Activated T-cell treated with anti-CD3 and anti-CD28 coated beads, Interleukin-2, amount 50 U/mL, for 72 hours (primary cell): Measurements from ENCODE around the gene CDC42BPB. TPM values are rescaled to one million over a fixed set of nuclear protein-coding genes. Genes with fewer than 3 reads are reported as not detected.
A peak's percentile ranks its signal among the peaks of the same experiment; 100 is the strongest.

Source experiments
- ATAC-seq, 2 donors: fragments of 150-1000 bp; cut with Tn5 transposase; replicated peaks in 1 of 2; 2 replicates each; pipeline ENCODE4 v1.10.0; 2021; ENCODE audit warnings: moderate library complexity in 2 of 2, mild to moderate bottlenecking in 1 of 2
- DNase-seq, 2 donors: peaks; one replicate each; pipeline ENCODE4 v3.0.0; 2021 to 2022; ENCODE audit warnings: mixed read lengths in 1 of 2
- H3K27ac Mint-ChIP-seq: one replicate; pipeline ENCODE4 v1.8.0; 2022; ENCODE audit warnings: mild to moderate bottlenecking, moderate library complexity, mixed read lengths
- H3K27me3 Mint-ChIP-seq: one replicate; pipeline ENCODE4 v1.8.0; 2022; ENCODE audit warnings: low read depth, mixed read lengths
- H3K36me3 Mint-ChIP-seq, 2 donors: one replicate each; pipeline ENCODE4 v1.8.0; 2022; ENCODE audit warnings: mixed read lengths in 2 of 2, mild to moderate bottlenecking in 1 of 2; ENCODE audit not compliant: insufficient read depth in 2 of 2
- H3K4me1 Mint-ChIP-seq: one replicate; pipeline ENCODE4 v1.8.0; 2022; ENCODE audit warnings: low read depth, mixed read lengths
- H3K4me3 Mint-ChIP-seq, 2 donors: one replicate each; pipeline ENCODE4 v1.8.0; 2022; ENCODE audit warnings: mild to moderate bottlenecking in 2 of 2, mixed read lengths in 2 of 2, moderate library complexity in 2 of 2
- H3K9me3 Mint-ChIP-seq, 2 donors: one replicate each; pipeline ENCODE4 v1.8.0; 2022; ENCODE audit warnings: mixed read lengths in 2 of 2
- total RNA-seq, 2 donors: library from RNA; stranded (reverse); gene quantifications; one replicate each; pipeline ENCODE4 v1.2.3, GENCODE V29; 2022

Gene CDC42BPB
- total RNA-seq, 2 donors from 2014 or later, result 3.7 to 5.4 TPM

GRCh38 chr14:102994689-102995088 lies 62.7 kb downstream of the CDC42BPB start:
- Mint-ChIP-seq H3K27ac (no peak overlapping the region), H3K36me3 (no peaks in the 10 kb centered on the region), H3K4me3 (no peak overlapping the region), H3K4me1 (no peaks in the 10 kb centered on the region), H3K9me3 (peaks cover 2 to 3% of the 10 kb centered on the region in 2 donors), H3K27me3 (no peaks in the 10 kb centered on the region)
- ATAC-seq (no peak), DNase-seq (no peak)

GRCh38 chr14:102993523-102993922 lies 63.8 kb downstream of the CDC42BPB start:
- ATAC-seq (no peak), DNase-seq (no peak)
- H3K4me1 Mint-ChIP-seq, result no peaks in the 10 kb centered on the region
- H3K27ac Mint-ChIP-seq, result no peak overlapping the region
- H3K36me3 Mint-ChIP-seq, result peaks cover 2 to 3% of the 10 kb centered on the region in 2 donors
- peaks cover 2 to 4% of the 10 kb centered on the region in 2 donors for H3K9me3 Mint-ChIP-seq
- no peak overlapping the region for H3K4me3 Mint-ChIP-seq
- H3K27me3 Mint-ChIP-seq, result no peaks in the 10 kb centered on the region

GRCh38 chr14:102991376-102991775 lies 66.0 kb downstream of the CDC42BPB start:
- H3K4me1 Mint-ChIP-seq, result no peaks in the 10 kb centered on the region
- DNase-seq, result no peak
- ATAC-seq, result no peak
- no peak overlapping the region for H3K4me3 Mint-ChIP-seq
- H3K36me3 Mint-ChIP-seq, result peaks cover 16 to 19% of the 10 kb centered on the region in 2 donors
- no peaks in the 10 kb centered on the region for H3K27me3 Mint-ChIP-seq
- peaks cover 13 to 16% of the 10 kb centered on the region in 2 donors for H3K9me3 Mint-ChIP-seq
- H3K27ac Mint-ChIP-seq, result no peak overlapping the region

GRCh38 chr14:102988054-102988453 lies 69.3 kb downstream of the CDC42BPB start:
- ATAC-seq (no peak), DNase-seq (no peak)
- Mint-ChIP-seq H3K27ac (peak overlapping the region; percentile 10), H3K36me3 (peaks cover 17 to 19% of the 10 kb centered on the region in 2 donors), H3K9me3 (peaks cover 13 to 16% of the 10 kb centered on the region in 2 donors), H3K27me3 (no peaks in the 10 kb centered on the region), H3K4me3 (no peak overlapping the region), H3K4me1 (no peaks in the 10 kb centered on the region)

GRCh38 chr14:102986810-102987579 lies 70.4 kb downstream of the CDC42BPB start:
- H3K4me1 Mint-ChIP-seq, result no peaks in the 10 kb centered on the region
- ATAC-seq, result no peak
- peaks cover 13 to 16% of the 10 kb centered on the region in 2 donors for H3K9me3 Mint-ChIP-seq
- H3K36me3 Mint-ChIP-seq, result peaks cover 17 to 19% of the 10 kb centered on the region in 2 donors
- H3K27me3 Mint-ChIP-seq, result no peaks in the 10 kb centered on the region
- DNase-seq, result no peak
- H3K4me3 Mint-ChIP-seq, result no peak overlapping the region
- no peak overlapping the region for H3K27ac Mint-ChIP-seq

- Mint-ChIP-seq H3K27ac (no peak overlapping the region), H3K4me1 (no peaks in the 10 kb centered on the region), H3K9me3 (peaks cover 13 to 16% of the 10 kb centered on the region in 2 donors), H3K27me3 (no peaks in the 10 kb centered on the region), H3K4me3 (no peak overlapping the region), H3K36me3 (peaks cover 17 to 19% of the 10 kb centered on the region in 2 donors)
- DNase-seq (no peak), ATAC-seq (no peak)
Observed at GRCh38 chr14:102985665-102986064, 71.7 kb downstream of the CDC42BPB start.

GRCh38 chr14:102984336-102985102 lies 72.8 kb downstream of the CDC42BPB start:
- H3K4me1 Mint-ChIP-seq, result peaks cover 1% of the 10 kb centered on the region
- peaks cover 17 to 19% of the 10 kb centered on the region in 2 donors for H3K36me3 Mint-ChIP-seq
- H3K27me3 Mint-ChIP-seq, result no peaks in the 10 kb centered on the region
- H3K27ac Mint-ChIP-seq, result no peak overlapping the region
- DNase-seq (no peak), ATAC-seq (no peak)
- peaks cover 11 to 12% of the 10 kb centered on the region in 2 donors for H3K9me3 Mint-ChIP-seq
- no peak overlapping the region for H3K4me3 Mint-ChIP-seq

GRCh38 chr14:102983496-102983895 lies 73.9 kb downstream of the CDC42BPB start:
- H3K27ac Mint-ChIP-seq, result no peak overlapping the region
- H3K36me3 Mint-ChIP-seq, result peaks cover 15 to 16% of the 10 kb centered on the region in 2 donors
- no peaks in the 10 kb centered on the region for H3K27me3 Mint-ChIP-seq

GRCh38 chr14:102982852-102983470 lies 74.4 kb downstream of the CDC42BPB start:
- Mint-ChIP-seq H3K27me3 (no peaks in the 10 kb centered on the region), H3K27ac (no peak overlapping the region), H3K9me3 (peaks cover 6% of the 10 kb centered on the region in 2 donors), H3K4me1 (peaks cover 5% of the 10 kb centered on the region), H3K36me3 (peaks cover 10 to 11% of the 10 kb centered on the region in 2 donors), H3K4me3 (no peak overlapping the region)
- DNase-seq (no peak), ATAC-seq (no peak)

More at GRCh38 chr14:102983496-102983895, 73.9 kb downstream of the CDC42BPB start:
- H3K4me1 Mint-ChIP-seq, result peaks cover 5% of the 10 kb centered on the region
- ATAC-seq, result no peak
- no peak overlapping the region for H3K4me3 Mint-ChIP-seq
- peaks cover 10 to 11% of the 10 kb centered on the region in 2 donors for H3K9me3 Mint-ChIP-seq
- DNase-seq, result no peak

- H3K4me1 Mint-ChIP-seq, result peaks cover 5% of the 10 kb centered on the region
- no peaks in the 10 kb centered on the region for H3K9me3 Mint-ChIP-seq
- no peak overlapping the region for H3K27ac Mint-ChIP-seq
- H3K4me3 Mint-ChIP-seq, result no peak overlapping the region
- ATAC-seq, result no peak
- DNase-seq, result no peak
- no peaks in the 10 kb centered on the region for H3K36me3 Mint-ChIP-seq
- no peaks in the 10 kb centered on the region for H3K27me3 Mint-ChIP-seq
Observed at GRCh38 chr14:102980409-102980810, 76.9 kb downstream of the CDC42BPB start.

- Mint-ChIP-seq H3K27me3 (no peaks in the 10 kb centered on the region), H3K4me3 (no peak overlapping the region), H3K9me3 (no peaks in the 10 kb centered on the region), H3K4me1 (peaks cover 5% of the 10 kb centered on the region), H3K36me3 (no peaks in the 10 kb centered on the region), H3K27ac (no peak overlapping the region)
- peak; percentile 54 to 71 for ATAC-seq
- DNase-seq, result peak in 1 of 2 donors; percentile 6
Observed at GRCh38 chr14:102979406-102979805, 77.9 kb downstream of the CDC42BPB start.

- peaks cover 5% of the 10 kb centered on the region for H3K4me1 Mint-ChIP-seq
- H3K27me3 Mint-ChIP-seq, result no peaks in the 10 kb centered on the region
- DNase-seq (no peak), ATAC-seq (no peak)
- no peaks in the 10 kb centered on the region for H3K36me3 Mint-ChIP-seq
- no peak overlapping the region for H3K4me3 Mint-ChIP-seq
- H3K27ac Mint-ChIP-seq, result no peak overlapping the region
- H3K9me3 Mint-ChIP-seq, result no peaks in the 10 kb centered on the region
Observed at GRCh38 chr14:102977475-102977874, 79.9 kb downstream of the CDC42BPB start.

GRCh38 chr14:102975662-102976061 lies 81.7 kb downstream of the CDC42BPB start:
- Mint-ChIP-seq H3K27me3 (no peaks in the 10 kb centered on the region), H3K27ac (no peak overlapping the region), H3K36me3 (no peaks in the 10 kb centered on the region), H3K9me3 (no peaks in the 10 kb centered on the region), H3K4me1 (peaks cover 5% of the 10 kb centered on the region), H3K4me3 (no peak overlapping the region)
- DNase-seq, result no peak
- ATAC-seq, result no peak
